Upper lobe of left lung (tissue), 6 donors: Measurements from ENCODE around the gene MEGF8. TPM values are rescaled to one million over a fixed set of nuclear protein-coding genes. Genes with fewer than 3 reads are reported as not detected.

Source experiments
- ATAC-seq, 2 donors: fragments of 200-7000 bp; cut with Tn5 transposase; one replicate each; pipeline ENCODE4 v1.9.1; 2022; ENCODE audit warnings: mild to moderate bottlenecking in 2 of 2, moderate library complexity in 2 of 2; ENCODE audit not compliant: low FRiP score in 2 of 2
- DNase-seq, 2 donors: peaks; one replicate each; pipeline ENCODE4 v3.0.0-alpha.2; 2019 to 2020
- H3K27ac ChIP-seq, 4 donors: fragments of 200-600 bp; sonication (generic); one replicate each; pipeline ENCODE4 v1.5.1; 2016 to 2019
- H3K27me3 ChIP-seq, 4 donors: fragments of 200-600 bp; sonication (generic); one replicate each; pipeline ENCODE4 v1.5.1; 2017 to 2019
- H3K36me3 ChIP-seq, 4 donors: fragments of 200-600 bp; sonication (generic); one replicate each; pipeline ENCODE4 v1.5.1; 2016 to 2019
- H3K4me1 ChIP-seq, 4 donors: fragments of 200-600 bp; sonication (generic); one replicate each; pipeline ENCODE4 v1.5.1; 2018 to 2019
- H3K4me3 ChIP-seq, 4 donors: fragments of 200-600 bp; sonication (generic); one replicate each; pipeline ENCODE4 v1.5.1; 2017 to 2019; ENCODE audit warnings: mild to moderate bottlenecking in 2 of 4, moderate library complexity in 1 of 4
- H3K9me3 ChIP-seq, 4 donors: fragments of 200-600 bp; sonication (generic); one replicate each; pipeline ENCODE4 v1.5.1; 2018 to 2019
- EP300 ChIP-seq, 4 donors: sonication (generic); formaldehyde crosslinking; IDR thresholded peaks; one replicate each; pipeline ENCODE4 v1.5.1; 2017; ENCODE audit warnings: antibody characterized with exemption in 4 of 4, control low read depth in 2 of 4
- POLR2A ChIP-seq, 4 donors: fragments of 450-650 bp; IDR thresholded peaks; one replicate each; pipeline ENCODE4 v1.5.1; 2016 to 2017; ENCODE audit warnings: antibody characterized with exemption in 4 of 4, mild to moderate bottlenecking in 2 of 4
- POLR2AphosphoS5 ChIP-seq, 2 donors: sonication (generic); formaldehyde crosslinking; IDR thresholded peaks; one replicate each; pipeline ENCODE4 v1.5.1; 2017; ENCODE audit warnings: antibody characterized with exemption in 2 of 2
- WGBS, 2 donors: methylation state at CpG; one replicate each; pipeline ENCODE4 v1.1.5; 2017 to 2018; 5-methylcytosine and 5-hydroxymethylcytosine counted together
- total RNA-seq, 6 donors: library from RNA; depleted of rRNA in 4 of 6; stranded (reverse); fragments of >200 nt in 4 of 6; gene quantifications; one replicate each; pipeline versions ENCODE4 v1.1.0 to v1.2.1, GENCODE V29; 2016 to 2021
- TF ChIP-seq, protein P1 (sequence below), 6 experiments: fragments of 450-650 bp in 4 of 6; fragments of 200-600 bp in 2 of 6; sonication (generic) in 2 of 6; IDR thresholded peaks; one replicate each; pipeline ENCODE4 v1.5.1; 2016 to 2019; ENCODE audit warnings: antibody characterized with exemption in 6 of 6
- donor health status: DM: no; HTN: no; CAD: no; lungs with moderate emphysema.
- donor health status: DM: no; HTN: yes; CAD: no; lungs with severe emphysema.

MEGF8 gene
- total RNA-seq, 6 donors from 2014 or later: 13.7 to 30.7 (median 17.8) TPM

DNA sequence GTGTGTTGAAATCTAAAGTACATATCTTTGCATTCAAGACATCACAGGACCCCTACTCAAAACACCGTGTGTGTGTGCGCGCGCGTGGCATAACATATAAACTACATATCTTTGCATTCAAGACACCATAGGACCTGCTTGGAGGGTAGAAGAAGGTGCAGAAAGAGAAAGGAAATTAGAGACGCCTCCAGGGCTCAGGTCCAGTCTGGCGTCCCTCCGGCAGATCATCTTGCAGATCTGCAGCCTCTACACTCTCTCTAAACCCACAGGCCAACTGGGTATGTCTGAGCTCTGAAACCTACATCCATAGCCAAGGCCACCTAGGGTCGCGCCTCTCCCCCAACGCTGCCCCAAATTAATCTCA lies 22.4 kb upstream of the MEGF8 start:
- DNase-seq (no peak), ATAC-seq (no peak)
- WGBS, 2 donors: 61 to 80% methylated on average over 11 of the region's 11 CpGs
- no peaks in the 10 kb centered on the region for H3K36me3 ChIP-seq
- peak overlapping the region in 3 of 4 donors; percentile 57 to 74 (median 70) for H3K4me3 ChIP-seq
- no peaks in the 10 kb centered on the region for H3K27me3 ChIP-seq
- H3K27ac ChIP-seq: peak overlapping the region in 2 of 4 donors; percentile 68 to 70
- TF ChIP-seq EP300 (IDR thresholded peaks at IDR 0.05) (no peak), POLR2AphosphoS5 (IDR thresholded peaks at IDR 0.05) (no peak), POLR2A (IDR thresholded peaks at IDR 0.05) (no peak)
- TF ChIP-seq, protein P1, sequence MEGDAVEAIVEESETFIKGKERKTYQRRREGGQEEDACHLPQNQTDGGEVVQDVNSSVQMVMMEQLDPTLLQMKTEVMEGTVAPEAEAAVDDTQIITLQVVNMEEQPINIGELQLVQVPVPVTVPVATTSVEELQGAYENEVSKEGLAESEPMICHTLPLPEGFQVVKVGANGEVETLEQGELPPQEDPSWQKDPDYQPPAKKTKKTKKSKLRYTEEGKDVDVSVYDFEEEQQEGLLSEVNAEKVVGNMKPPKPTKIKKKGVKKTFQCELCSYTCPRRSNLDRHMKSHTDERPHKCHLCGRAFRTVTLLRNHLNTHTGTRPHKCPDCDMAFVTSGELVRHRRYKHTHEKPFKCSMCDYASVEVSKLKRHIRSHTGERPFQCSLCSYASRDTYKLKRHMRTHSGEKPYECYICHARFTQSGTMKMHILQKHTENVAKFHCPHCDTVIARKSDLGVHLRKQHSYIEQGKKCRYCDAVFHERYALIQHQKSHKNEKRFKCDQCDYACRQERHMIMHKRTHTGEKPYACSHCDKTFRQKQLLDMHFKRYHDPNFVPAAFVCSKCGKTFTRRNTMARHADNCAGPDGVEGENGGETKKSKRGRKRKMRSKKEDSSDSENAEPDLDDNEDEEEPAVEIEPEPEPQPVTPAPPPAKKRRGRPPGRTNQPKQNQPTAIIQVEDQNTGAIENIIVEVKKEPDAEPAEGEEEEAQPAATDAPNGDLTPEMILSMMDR (IDR thresholded peaks at IDR 0.05): no peak
- no peaks in the 10 kb centered on the region for H3K9me3 ChIP-seq
- H3K4me1 ChIP-seq: peaks cover 9 to 17% (median 15%) of the 10 kb centered on the region in 4 donors

DNA sequence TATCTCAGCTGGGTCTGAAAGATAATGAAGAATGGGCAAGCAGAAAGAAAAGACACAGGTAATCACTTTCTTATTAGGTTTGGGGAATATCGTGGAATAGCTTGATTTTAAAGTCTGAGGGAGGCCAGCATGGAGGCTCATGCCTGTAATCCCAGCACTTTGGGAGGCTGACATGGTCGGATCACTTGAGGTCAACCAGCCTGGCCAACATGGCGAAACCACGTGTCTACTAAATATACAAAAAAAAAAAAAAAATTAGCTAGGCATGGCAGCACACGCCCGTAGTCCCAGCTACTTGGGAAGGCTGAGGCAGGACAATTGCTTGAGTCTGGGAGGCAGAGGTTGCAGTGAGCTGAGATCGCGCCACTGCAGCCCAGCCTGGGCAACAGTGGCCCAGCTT lies 21.6 kb upstream of the MEGF8 start:
- Histone ChIP-seq H3K9me3 (no peaks in the 10 kb centered on the region), H3K27me3 (no peaks in the 10 kb centered on the region), H3K27ac (no peak overlapping the region), H3K36me3 (no peaks in the 10 kb centered on the region), H3K4me1 (peaks cover 9 to 17% (median 15%) of the 10 kb centered on the region in 4 donors), H3K4me3 (no peak overlapping the region)
- TF ChIP-seq, protein P1 (IDR thresholded peaks at IDR 0.05): no peak
- TF ChIP-seq POLR2A (IDR thresholded peaks at IDR 0.05) (no peak), EP300 (IDR thresholded peaks at IDR 0.05) (no peak), POLR2AphosphoS5 (IDR thresholded peaks at IDR 0.05) (no peak)
- no peak for ATAC-seq
- no peak for DNase-seq
- 76 to 93% methylated on average over 8 of the region's 8 CpGs for WGBS, 2 donors

DNA sequence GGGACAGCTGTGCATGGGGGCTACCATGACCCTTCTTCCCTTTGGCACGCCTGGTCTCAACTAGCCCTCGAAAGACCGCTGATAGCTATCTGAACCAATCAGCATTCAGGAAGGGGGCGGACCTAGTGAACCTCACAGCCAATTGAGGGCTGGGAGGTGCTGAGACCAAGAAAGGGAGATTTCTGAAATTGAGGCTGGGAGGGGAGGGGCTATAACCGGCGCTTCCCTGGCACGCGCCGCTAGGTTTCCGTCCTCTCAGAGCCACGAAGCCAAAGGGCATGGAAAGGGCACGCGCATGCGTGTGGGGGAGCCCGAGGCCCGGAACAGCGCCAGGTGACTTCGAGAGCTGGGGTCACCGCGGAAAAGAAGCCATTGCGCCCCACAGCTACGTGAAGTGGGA lies 18.8 kb upstream of the MEGF8 start:
- H3K4me3 ChIP-seq: no peak overlapping the region
- DNase-seq (peak in 1 of 2 donors; percentile 71), ATAC-seq (no peak)
- no peaks in the 10 kb centered on the region for H3K9me3 ChIP-seq
- no peak overlapping the region for H3K27ac ChIP-seq
- no peaks in the 10 kb centered on the region for H3K27me3 ChIP-seq
- WGBS, 2 donors: 90 to 93% methylated on average over 22 of the region's 22 CpGs
- peaks cover 7 to 14% (median 12%) of the 10 kb centered on the region in 4 donors for H3K4me1 ChIP-seq
- no peak for TF ChIP-seq POLR2AphosphoS5 (IDR thresholded peaks at IDR 0.05)
- TF ChIP-seq, protein P1 (IDR thresholded peaks at IDR 0.05): no peak
- TF ChIP-seq POLR2A (IDR thresholded peaks at IDR 0.05): no peak
- no peak for TF ChIP-seq EP300 (IDR thresholded peaks at IDR 0.05)
- H3K36me3 ChIP-seq: no peaks in the 10 kb centered on the region

DNA sequence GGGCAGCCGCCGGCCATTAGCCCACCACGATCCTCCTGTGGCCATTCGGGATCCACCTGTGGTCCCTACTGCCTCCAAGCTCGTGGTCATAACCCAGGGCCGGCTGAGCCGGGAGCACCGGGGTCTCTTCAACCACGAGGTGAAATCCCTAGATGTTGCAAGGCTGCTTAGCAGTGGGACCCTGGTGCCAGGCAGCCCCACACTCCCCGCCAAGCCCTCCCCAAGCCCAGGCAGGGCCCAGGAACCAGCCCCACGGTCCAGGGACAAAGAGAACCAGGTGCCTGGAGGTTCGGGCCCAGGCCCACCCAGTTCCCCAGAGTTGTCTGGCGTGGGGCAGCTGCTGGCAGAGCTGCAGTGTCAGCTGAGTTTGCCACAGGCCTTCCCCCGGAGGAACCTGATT lies 15.7 kb upstream of the MEGF8 start:
- 92 to 100% methylated on average over 3 to 14 of the region's 14 CpGs for WGBS, 2 donors
- H3K27ac ChIP-seq: no peak overlapping the region
- H3K9me3 ChIP-seq: no peaks in the 10 kb centered on the region

DNA sequence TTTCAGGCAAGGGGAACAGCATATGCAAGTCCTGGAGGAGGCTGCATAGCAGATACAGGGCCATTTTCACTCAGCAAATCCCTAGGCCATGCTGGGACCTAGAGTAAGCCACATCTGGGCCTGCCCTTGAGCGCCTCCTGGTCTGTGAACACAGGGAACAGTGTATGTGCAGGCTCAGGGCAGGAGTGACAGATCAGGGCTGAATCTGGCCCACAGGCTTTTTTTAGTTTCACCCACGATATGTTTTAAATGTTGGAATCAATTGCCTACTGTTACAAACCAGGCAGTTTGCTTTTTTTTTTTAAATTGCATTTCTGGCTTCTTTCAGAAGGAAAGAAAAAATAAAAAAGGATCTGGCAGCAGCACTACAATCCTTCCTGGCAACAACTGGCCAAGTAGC lies 13.8 kb upstream of the MEGF8 start:
- no peak for DNase-seq

More for the DNA sequence above, 15.7 kb upstream of the MEGF8 start:
- peaks cover 0 to 24% (median 7%) of the 10 kb centered on the region in 4 donors for H3K27me3 ChIP-seq
- no peak for ATAC-seq
- no peak for TF ChIP-seq POLR2A (IDR thresholded peaks at IDR 0.05)
- H3K4me3 ChIP-seq: no peak overlapping the region
- H3K4me1 ChIP-seq: peaks cover 7 to 16% (median 13%) of the 10 kb centered on the region in 4 donors
- peak in 1 of 2 donors; percentile 52 for DNase-seq
- no peaks in the 10 kb centered on the region for H3K36me3 ChIP-seq

More for the DNA sequence above, 13.8 kb upstream of the MEGF8 start:
- TF ChIP-seq POLR2A (IDR thresholded peaks at IDR 0.05): no peak
- no peak for TF ChIP-seq POLR2AphosphoS5 (IDR thresholded peaks at IDR 0.05)
- TF ChIP-seq EP300 (IDR thresholded peaks at IDR 0.05): no peak
- TF ChIP-seq, protein P1 (IDR thresholded peaks at IDR 0.05): no peak
- Histone ChIP-seq H3K36me3 (no peaks in the 10 kb centered on the region), H3K9me3 (no peaks in the 10 kb centered on the region), H3K27me3 (peaks cover 0 to 25% (median 7%) of the 10 kb centered on the region in 4 donors), H3K4me1 (peaks cover 10 to 20% (median 16%) of the 10 kb centered on the region in 4 donors), H3K27ac (no peak overlapping the region), H3K4me3 (no peak overlapping the region)
- 82 to 83% methylated on average over 1 to 2 of the region's 2 CpGs for WGBS, 2 donors
- ATAC-seq: no peak
